Neural cell (in vitro differentiated cells): Measurements from ENCODE around the gene GPR161.

Source experiments
- CTCF ChIP-seq: fragments of 450-650 bp; IDR thresholded peaks from 2 replicates; pipeline ENCODE4 v1.5.1; 2014; ENCODE audit warnings: antibody characterized with exemption, mild to moderate bottlenecking, moderate library complexity; ENCODE audit not compliant: poor library complexity, severe bottlenecking
- EZH2 ChIP-seq: fragments of 200-600, 300-800 bp; shearing (Covaris generic), sonication (generic); IDR thresholded peaks from 2 replicates; pipeline ENCODE4 v1.6.1; 2014; ENCODE audit warnings: antibody characterized with exemption, low read length, borderline replicate concordance, mild to moderate bottlenecking; ENCODE audit not compliant: insufficient read depth, poor library complexity, severe bottlenecking
- POLR2AphosphoS5 ChIP-seq: IDR thresholded peaks from 2 replicates; pipeline ENCODE4 v1.6.1; 2012
- TAF1 ChIP-seq: IDR thresholded peaks from 2 replicates; pipeline ENCODE4 v1.6.1; 2012; ENCODE audit warnings: low read depth

- no peak for TF ChIP-seq CTCF
- no peak for TF ChIP-seq TAF1
- no peak for TF ChIP-seq POLR2AphosphoS5
- no peak for TF ChIP-seq EZH2
Measured at GRCh38 chr1:168137515-168137821, 738 bp upstream of the GPR161 start.
